Muscle layer of colon (tissue), 2 donors: ENCODE measurements around the gene RNASE4.
A peak's percentile ranks its signal among the peaks of the same experiment; 100 is the strongest.
"Not testable (repeated sequence)": the region's sequence is repeated elsewhere in the genome, so short reads cannot be mapped to it uniquely, and the experiment has no call there.

Experiments
- H3K27ac ChIP-seq: one replicate; pipeline ENCODE4 v1.7.0; 2013; ENCODE audit warnings: low read depth, mild to moderate bottlenecking, low read length, moderate library complexity
- H3K27me3 ChIP-seq, 2 donors: one replicate each; pipeline ENCODE4 v1.7.0; 2013; ENCODE audit warnings: low read length in 2 of 2, mild to moderate bottlenecking in 2 of 2; ENCODE audit not compliant: insufficient read depth in 2 of 2, control insufficient read depth in 1 of 2
- H3K36me3 ChIP-seq: one replicate; pipeline ENCODE4 v1.7.0; 2013; ENCODE audit warnings: mild to moderate bottlenecking, low read length; ENCODE audit not compliant: insufficient read depth
- H3K4me1 ChIP-seq: one replicate; pipeline ENCODE4 v1.7.0; 2013; ENCODE audit warnings: mild to moderate bottlenecking, low read length; ENCODE audit not compliant: insufficient read depth
- H3K4me3 ChIP-seq, 2 donors: one replicate each; pipeline ENCODE4 v1.7.0; 2013; ENCODE audit warnings: low read length in 2 of 2, low read depth in 1 of 2, mild to moderate bottlenecking in 1 of 2, moderate library complexity in 1 of 2
- H3K9ac ChIP-seq: one replicate; pipeline ENCODE4 v1.7.0; 2013; ENCODE audit warnings: low read length
- H3K9me3 ChIP-seq: one replicate; pipeline ENCODE4 v1.7.0; 2013; ENCODE audit warnings: mild to moderate bottlenecking, low read length
- donor health status: abdominal sarcoma.
- donor health status: Adenocarcinoma of cecum.

RNASE4 gene

GRCh38 chr14:20658246-20658645, 26.1 kb upstream of the RNASE4 start:
- Histone ChIP-seq H3K9ac (no peak overlapping the region), H3K4me3 (no peak overlapping the region), H3K4me1 (peaks cover 1% of the 10 kb centered on the region), H3K9me3 (no peaks in the 10 kb centered on the region), H3K36me3 (no peaks in the 10 kb centered on the region), H3K27ac (no peak overlapping the region), H3K27me3 (peaks cover 51 to 76% of the 10 kb centered on the region in 2 donors)

GRCh38 chr14:20659336-20659735, 25.0 kb upstream of the RNASE4 start:
- H3K4me3 ChIP-seq: no peak overlapping the region
- no peak overlapping the region for H3K9ac ChIP-seq
- no peaks in the 10 kb centered on the region for H3K9me3 ChIP-seq
- no peaks in the 10 kb centered on the region for H3K4me1 ChIP-seq
- H3K27me3 ChIP-seq: peaks cover 41 to 75% of the 10 kb centered on the region in 2 donors
- no peaks in the 10 kb centered on the region for H3K36me3 ChIP-seq
- H3K27ac ChIP-seq: no peak overlapping the region

- Histone ChIP-seq H3K27me3 (peaks cover 41 to 75% of the 10 kb centered on the region in 2 donors), H3K4me1 (no peaks in the 10 kb centered on the region), H3K36me3 (no peaks in the 10 kb centered on the region), H3K9me3 (no peaks in the 10 kb centered on the region), H3K9ac (no peak overlapping the region), H3K27ac (no peak overlapping the region), H3K4me3 (no peak overlapping the region)
These were observed 24.5 kb upstream of the RNASE4 start for GRCh38 chr14:20659813-20660395.

- Histone ChIP-seq H3K4me1 (no peaks in the 10 kb centered on the region), H3K9ac (no peak overlapping the region), H3K9me3 (no peaks in the 10 kb centered on the region), H3K4me3 (no peak overlapping the region), H3K36me3 (no peaks in the 10 kb centered on the region), H3K27ac (no peak overlapping the region), H3K27me3 (peaks cover 41 to 64% of the 10 kb centered on the region in 2 donors)
These were observed 23.2 kb upstream of the RNASE4 start for GRCh38 chr14:20661197-20661596.

- Histone ChIP-seq H3K27ac (no peak overlapping the region), H3K4me1 (no peaks in the 10 kb centered on the region), H3K4me3 (peak overlapping the region in 1 of 2 donors; percentile 26), H3K36me3 (no peaks in the 10 kb centered on the region), H3K9me3 (no peaks in the 10 kb centered on the region), H3K27me3 (peaks cover 29 to 45% of the 10 kb centered on the region in 2 donors), H3K9ac (no peak overlapping the region)
These were observed 21.2 kb upstream of the RNASE4 start for GRCh38 chr14:20662968-20663732.

- H3K9me3 ChIP-seq, H3K27ac ChIP-seq, H3K4me3 ChIP-seq, H3K36me3 ChIP-seq, H3K9ac ChIP-seq, H3K4me1 ChIP-seq: not testable (repeated sequence)
- peaks cover 4 to 19% of the 10 kb centered on the region in 2 donors for H3K27me3 ChIP-seq
These were observed 17.9 kb upstream of the RNASE4 start for GRCh38 chr14:20666400-20666961.

- no peaks in the 10 kb centered on the region for H3K4me1 ChIP-seq
- H3K27me3 ChIP-seq: peaks cover 3 to 11% of the 10 kb centered on the region in 2 donors
- H3K9me3 ChIP-seq: no peaks in the 10 kb centered on the region
- H3K27ac ChIP-seq: no peak overlapping the region
- H3K36me3 ChIP-seq: no peaks in the 10 kb centered on the region
- no peak overlapping the region for H3K4me3 ChIP-seq
- H3K9ac ChIP-seq: no peak overlapping the region
These were observed 16.4 kb upstream of the RNASE4 start for GRCh38 chr14:20667957-20668356.

- Histone ChIP-seq H3K27me3 (peaks cover 0 to 4% of the 10 kb centered on the region in 2 donors), H3K9ac (no peak overlapping the region), H3K4me3 (no peak overlapping the region), H3K9me3 (no peaks in the 10 kb centered on the region), H3K4me1 (no peaks in the 10 kb centered on the region), H3K27ac (no peak overlapping the region), H3K36me3 (no peaks in the 10 kb centered on the region)
These were observed 15.4 kb upstream of the RNASE4 start for GRCh38 chr14:20668969-20669368.

GRCh38 chr14:20671597-20672283, 12.6 kb upstream of the RNASE4 start:
- Histone ChIP-seq H3K4me3 (no peak overlapping the region), H3K27ac (no peak overlapping the region), H3K4me1 (no peaks in the 10 kb centered on the region), H3K9me3 (no peaks in the 10 kb centered on the region), H3K36me3 (no peaks in the 10 kb centered on the region), H3K9ac (no peak overlapping the region), H3K27me3 (no peaks in the 10 kb centered on the region)

GRCh38 chr14:20675669-20676068, 8.7 kb upstream of the RNASE4 start:
- H3K4me1 ChIP-seq: peaks cover 6% of the 10 kb centered on the region
- no peak overlapping the region for H3K27ac ChIP-seq
- H3K9ac ChIP-seq: no peak overlapping the region
- H3K9me3 ChIP-seq: no peaks in the 10 kb centered on the region
- H3K36me3 ChIP-seq: no peaks in the 10 kb centered on the region
- no peaks in the 10 kb centered on the region for H3K27me3 ChIP-seq
- no peak overlapping the region for H3K4me3 ChIP-seq

GRCh38 chr14:20676072-20676471, 8.3 kb upstream of the RNASE4 start:
- Histone ChIP-seq H3K9me3 (no peaks in the 10 kb centered on the region), H3K9ac (no peak overlapping the region), H3K4me1 (peaks cover 10% of the 10 kb centered on the region), H3K27me3 (no peaks in the 10 kb centered on the region), H3K36me3 (no peaks in the 10 kb centered on the region), H3K4me3 (no peak overlapping the region), H3K27ac (no peak overlapping the region)
